Activated CD8-positive, alpha-beta T cell treated with anti-CD3 and anti-CD28 coated beads for 36 hours (primary cell): Measurements from ENCODE around the gene CPNE6. TPM values are rescaled to one million over a fixed set of nuclear protein-coding genes. Genes with fewer than 3 reads are reported as not detected.
"Not testable (repeated sequence)": the region's sequence is repeated elsewhere in the genome, so short reads cannot be mapped to it uniquely, and the experiment has no call there.

Experiments used
- ATAC-seq: fragments of 200-7000 bp; cut with Tn5 transposase; one replicate; pipeline ENCODE4 v1.10.0; 2021; ENCODE audit warnings: mild to moderate bottlenecking, moderate library complexity
- CTCF ChIA-PET: fragments of 350-600 bp; sonication (Branson Sonifier 250); formaldehyde crosslinking; loops from one replicate; lab custom pipeline; 2021; ENCODE audit warnings: antibody characterized with exemption; lab: Charles Lee
- POLR2A ChIA-PET: fragments of 350-600 bp; sonication (Branson Sonifier 250); formaldehyde crosslinking; loops from one replicate; lab custom pipeline; 2021; ENCODE audit warnings: antibody characterized with exemption; lab: Charles Lee
- DNase-seq: peaks from one replicate; pipeline ENCODE4 v3.0.0-alpha.2; 2020
- H3K27ac Mint-ChIP-seq: one replicate; pipeline ENCODE4 v1.8.0; 2021; ENCODE audit warnings: mild to moderate bottlenecking, mixed read lengths
- H3K27me3 Mint-ChIP-seq: one replicate; pipeline ENCODE4 v1.8.0; 2021; ENCODE audit warnings: mixed read lengths
- H3K36me3 Mint-ChIP-seq: one replicate; pipeline ENCODE4 v1.8.0; 2021; ENCODE audit warnings: low read depth, mixed read lengths
- H3K4me1 Mint-ChIP-seq: one replicate; pipeline ENCODE4 v1.8.0; 2021; ENCODE audit warnings: low read depth, mixed read lengths
- H3K4me3 Mint-ChIP-seq: one replicate; pipeline ENCODE4 v1.8.0; 2021; ENCODE audit warnings: mild to moderate bottlenecking, moderate library complexity, mixed read lengths
- H3K9me3 Mint-ChIP-seq: one replicate; pipeline ENCODE4 v1.8.0; 2021; ENCODE audit warnings: mixed read lengths
- CTCF ChIP-seq: fragments of 200-600 bp; IDR thresholded peaks from one replicate; pipeline ENCODE4 v1.8.0; 2022; ENCODE audit warnings: antibody characterized with exemption, mild to moderate bottlenecking
- intact Hi-C: fragments of 100-400 bp; cut with micrococcal nuclease; formaldehyde crosslinking; loops from one replicate; pipeline ENCODE4 v1.10.0; 2022
- total RNA-seq, 2 experiments: library from RNA; stranded (reverse); gene quantifications; one replicate each; pipeline ENCODE4 v1.2.3, GENCODE V29; 2021

CPNE6 gene
- not detected for total RNA-seq

GRCh38 chr14:24071144-24071697 is at the start of gene CPNE6:
TSS of gene CPNE6 (plus strand) at chr14:24071562. CDS start at chr14:24072937, 1,375 bp downstream.
- no peaks in the 10 kb centered on the region for H3K36me3 Mint-ChIP-seq
- H3K27me3 Mint-ChIP-seq, result no peaks in the 10 kb centered on the region
- peaks cover 11% of the 10 kb centered on the region for H3K4me1 Mint-ChIP-seq
- ATAC-seq (peak; percentile 92), DNase-seq (peak; percentile 80)
- H3K27ac Mint-ChIP-seq, result no peak within 1 kb of the TSS
- no peaks in the 10 kb centered on the region for H3K9me3 Mint-ChIP-seq
- no peak within 1 kb of the TSS for H3K4me3 Mint-ChIP-seq
- intact Hi-C loops, result no loop called here
- ChIA-PET CTCF (interaction anchor here (1.2 to 5.1 kb wide), 5 partner anchors 13 to 225 kb away, joined by 4 to 31 read pairs (median 11); no protein-coding TSS in a partner anchor), POLR2A (interaction anchor here (1.3 to 2.1 kb wide), 3 partner anchors 10 to 18 kb away, joined by 3 to 8 read pairs (median 3); no protein-coding TSS in a partner anchor)
- no peak for TF ChIP-seq CTCF

DNA sequence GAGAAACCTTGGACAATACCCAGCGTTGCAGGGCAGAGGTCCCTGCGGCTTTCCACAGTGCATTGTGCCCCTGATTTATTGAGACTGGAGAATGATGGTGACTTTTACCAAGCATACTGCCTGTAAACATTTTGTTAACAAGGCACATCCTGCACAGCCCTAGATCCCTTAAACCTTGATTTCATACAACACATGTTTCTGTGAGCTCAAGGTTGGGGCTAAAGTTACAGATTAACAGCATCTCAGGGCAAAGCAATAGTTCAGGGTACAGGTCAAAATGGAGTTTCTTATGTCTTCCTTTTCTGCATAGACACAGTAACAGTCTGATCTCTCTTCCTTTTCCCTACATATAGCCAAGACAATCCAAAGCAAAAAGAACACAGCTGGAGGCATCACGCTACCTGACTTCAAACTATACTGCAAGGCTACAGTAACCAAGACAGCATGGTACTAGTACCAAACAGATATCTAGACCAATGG is 46.4 kb upstream of the CPNE6 start:
- intact Hi-C loops, H3K4me3 Mint-ChIP-seq, H3K36me3 Mint-ChIP-seq: not testable (repeated sequence)

DNA sequence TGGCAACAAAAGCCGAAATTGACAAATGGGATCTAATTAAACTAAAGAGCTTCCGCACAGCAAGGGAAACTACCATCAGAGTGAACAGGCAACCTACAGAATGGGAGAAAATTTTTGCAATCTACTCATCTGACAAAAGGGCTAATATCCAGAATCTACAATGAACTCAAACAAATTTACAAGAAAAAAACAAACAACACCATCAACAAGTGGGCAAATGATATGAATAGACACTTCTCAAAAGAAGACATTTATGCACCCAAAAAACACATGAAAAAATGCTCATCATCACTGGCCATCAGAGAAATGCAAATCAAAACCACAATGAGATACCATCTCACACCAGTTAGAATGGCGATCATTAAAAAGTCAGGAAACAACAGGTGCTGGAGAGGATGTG is 41.7 kb upstream of the CPNE6 start:
- H3K36me3 Mint-ChIP-seq, H3K27me3 Mint-ChIP-seq, H3K4me1 Mint-ChIP-seq, H3K27ac Mint-ChIP-seq, H3K9me3 Mint-ChIP-seq, DNase-seq, intact Hi-C loops, POLR2A ChIA-PET, ATAC-seq, H3K4me3 Mint-ChIP-seq, CTCF ChIA-PET: not testable (repeated sequence)

More for the DNA sequence above, 46.4 kb upstream of the CPNE6 start:
- DNase-seq, CTCF ChIA-PET, H3K9me3 Mint-ChIP-seq, H3K4me1 Mint-ChIP-seq, H3K27ac Mint-ChIP-seq, POLR2A ChIA-PET, ATAC-seq, H3K27me3 Mint-ChIP-seq: not testable (repeated sequence)

DNA sequence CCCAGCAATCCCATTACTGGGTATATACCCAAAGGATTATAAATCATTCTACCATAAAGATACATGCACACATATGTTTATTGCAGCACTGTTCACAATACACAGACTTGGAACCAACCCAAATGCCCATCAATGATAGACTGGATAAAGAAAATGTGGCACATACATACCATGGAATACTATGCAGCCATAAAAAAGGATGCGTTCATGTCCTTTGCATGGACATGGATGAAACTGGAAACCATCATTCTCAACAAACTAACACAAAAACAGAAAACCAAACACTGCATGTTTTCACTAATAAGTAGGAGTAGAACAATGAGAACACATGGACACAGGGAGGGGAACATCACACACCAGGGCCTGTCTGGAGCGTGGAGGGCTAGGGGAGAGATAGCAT is 40.0 kb upstream of the CPNE6 start:
- H3K4me3 Mint-ChIP-seq, intact Hi-C loops, H3K27me3 Mint-ChIP-seq, H3K9me3 Mint-ChIP-seq, H3K27ac Mint-ChIP-seq, H3K4me1 Mint-ChIP-seq, ATAC-seq, DNase-seq, CTCF ChIA-PET, H3K36me3 Mint-ChIP-seq: not testable (repeated sequence)
- POLR2A ChIA-PET, result interaction anchor here (0.6 kb wide), 1 partner anchor 200 kb away, joined by 3 read pairs; no protein-coding TSS in a partner anchor

DNA sequence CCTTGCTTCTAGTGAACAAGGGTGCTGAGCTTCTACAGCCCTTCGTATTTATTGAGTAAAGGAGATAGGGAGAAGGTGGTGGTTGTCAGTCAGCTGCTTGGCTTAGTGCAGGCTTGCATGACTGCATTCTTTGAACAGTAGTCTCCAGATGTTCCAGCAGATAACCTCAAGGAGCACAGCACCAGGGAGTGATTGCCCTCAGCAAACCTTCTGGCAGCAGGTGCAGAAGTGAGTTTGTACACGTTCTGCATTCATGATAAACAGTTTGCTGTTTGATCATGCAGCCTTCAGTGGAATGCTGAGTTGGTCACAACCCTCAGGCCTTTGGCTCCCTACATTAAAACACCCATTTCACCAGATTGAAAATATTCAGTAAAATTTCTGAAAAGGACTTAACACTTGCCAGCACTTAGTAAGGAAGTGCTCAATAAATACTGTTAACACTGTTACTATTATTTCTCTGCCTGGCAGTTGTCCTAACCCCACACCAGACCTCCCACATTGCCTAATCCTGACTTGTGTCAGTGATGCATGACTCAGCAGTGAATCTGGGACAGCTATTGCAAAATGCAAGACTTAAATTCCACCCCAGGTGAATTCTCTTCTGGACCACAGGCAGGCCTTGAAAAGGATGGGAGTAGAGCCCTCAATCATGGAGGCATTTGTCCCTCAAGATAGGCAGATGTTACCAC is 38.5 kb upstream of the CPNE6 start:
- Mint-ChIP-seq H3K27ac (no peak overlapping the region), H3K9me3 (peaks cover 9% of the 10 kb centered on the region), H3K27me3 (no peaks in the 10 kb centered on the region), H3K4me1 (peaks cover 9% of the 10 kb centered on the region), H3K4me3 (no peak overlapping the region), H3K36me3 (no peaks in the 10 kb centered on the region)
- TF ChIP-seq CTCF, result no peak
- ATAC-seq (no peak), DNase-seq (no peak)
- ChIA-PET POLR2A (no interaction called here), CTCF (interaction anchor here (1.4 kb wide), 2 partner anchors 62 to 444 kb away, joined by 3 read pairs; no protein-coding TSS in a partner anchor)
- intact Hi-C loops, result no loop called here

DNA sequence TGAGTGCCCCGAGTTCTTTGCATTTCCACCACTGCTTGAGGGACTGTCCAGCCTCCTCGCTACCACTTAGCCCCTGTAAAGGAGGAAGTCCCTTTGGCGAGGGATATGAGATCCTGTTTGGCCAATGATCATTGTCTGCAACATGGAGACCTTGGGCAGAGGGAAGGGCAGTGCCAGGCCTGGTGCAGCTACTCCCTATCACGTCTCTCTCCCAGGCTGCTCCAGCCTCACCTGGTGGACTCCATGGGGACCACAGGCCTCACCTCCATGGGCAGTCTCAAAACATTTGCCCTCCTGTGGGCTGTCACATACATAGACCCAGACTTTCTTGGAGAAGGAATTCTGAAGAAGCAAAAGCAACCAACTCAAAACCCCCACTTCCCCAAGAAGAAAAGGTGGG is 35.6 kb upstream of the CPNE6 start:
- H3K4me1 Mint-ChIP-seq, H3K36me3 Mint-ChIP-seq, POLR2A ChIA-PET, DNase-seq, H3K9me3 Mint-ChIP-seq, H3K27me3 Mint-ChIP-seq: not testable (repeated sequence)
- peak overlapping the region; percentile 65 for H3K27ac Mint-ChIP-seq
- peak; percentile 7 for ATAC-seq
- H3K4me3 Mint-ChIP-seq, result peak overlapping the region; percentile 82
- intact Hi-C loops, result loop anchor here (2.0 kb wide), 1 partner anchor 21 kb away; no protein-coding TSS in a partner anchor
- CTCF ChIA-PET, result interaction anchor here (0.7 to 2.8 kb wide), 6 partner anchors 10 to 112 kb away, joined by 3 to 9 read pairs (median 3); no protein-coding TSS in a partner anchor
